ENCODE measurements around the gene CAPN2. TPM values are rescaled to one million over a fixed set of nuclear protein-coding genes. Genes with fewer than 3 reads are reported as not detected.

CAPN2 gene
- total RNA-seq, 1 donor from 2014 or later = 271 TPM

DNA sequence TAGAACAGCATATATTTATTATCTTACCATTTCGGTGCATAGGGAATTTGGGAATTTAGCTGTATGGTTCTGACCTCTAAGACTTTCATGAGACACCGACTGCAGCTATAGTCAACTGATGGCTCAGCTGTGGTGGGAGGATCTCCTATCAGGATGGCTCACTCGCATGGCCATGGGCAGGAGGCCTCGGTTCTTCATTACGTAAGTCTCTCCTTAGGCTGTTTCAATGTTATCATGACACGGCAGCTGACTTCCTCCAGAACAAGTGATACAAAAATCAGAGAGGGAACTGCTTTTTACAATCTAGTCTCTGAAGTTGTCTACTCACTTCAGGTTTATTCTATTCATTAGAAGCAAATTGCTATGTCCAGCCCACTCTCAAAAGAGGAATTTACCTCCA lies 33.5 kb upstream of the CAPN2 start:
- H3K27ac Mint-ChIP-seq (ENCODE audit: unreplicated experiment) = no peak overlapping the region
- peaks cover 13% of the 10 kb centered on the region for H3K9me3 Mint-ChIP-seq (ENCODE audit: unreplicated experiment)
- no peak for DNase-seq (ENCODE audit: extremely low spot score, unreplicated experiment)
- H3K27me3 Mint-ChIP-seq (ENCODE audit: unreplicated experiment) = peaks cover 30% of the 10 kb centered on the region
- H3K4me1 Mint-ChIP-seq (ENCODE audit: unreplicated experiment) = no peaks in the 10 kb centered on the region
- no peak overlapping the region for H3K4me3 Mint-ChIP-seq (ENCODE audit: unreplicated experiment)
- H3K36me3 Mint-ChIP-seq (ENCODE audit: unreplicated experiment) = no peaks in the 10 kb centered on the region
- TF ChIP-seq, protein P1, sequence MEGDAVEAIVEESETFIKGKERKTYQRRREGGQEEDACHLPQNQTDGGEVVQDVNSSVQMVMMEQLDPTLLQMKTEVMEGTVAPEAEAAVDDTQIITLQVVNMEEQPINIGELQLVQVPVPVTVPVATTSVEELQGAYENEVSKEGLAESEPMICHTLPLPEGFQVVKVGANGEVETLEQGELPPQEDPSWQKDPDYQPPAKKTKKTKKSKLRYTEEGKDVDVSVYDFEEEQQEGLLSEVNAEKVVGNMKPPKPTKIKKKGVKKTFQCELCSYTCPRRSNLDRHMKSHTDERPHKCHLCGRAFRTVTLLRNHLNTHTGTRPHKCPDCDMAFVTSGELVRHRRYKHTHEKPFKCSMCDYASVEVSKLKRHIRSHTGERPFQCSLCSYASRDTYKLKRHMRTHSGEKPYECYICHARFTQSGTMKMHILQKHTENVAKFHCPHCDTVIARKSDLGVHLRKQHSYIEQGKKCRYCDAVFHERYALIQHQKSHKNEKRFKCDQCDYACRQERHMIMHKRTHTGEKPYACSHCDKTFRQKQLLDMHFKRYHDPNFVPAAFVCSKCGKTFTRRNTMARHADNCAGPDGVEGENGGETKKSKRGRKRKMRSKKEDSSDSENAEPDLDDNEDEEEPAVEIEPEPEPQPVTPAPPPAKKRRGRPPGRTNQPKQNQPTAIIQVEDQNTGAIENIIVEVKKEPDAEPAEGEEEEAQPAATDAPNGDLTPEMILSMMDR (IDR thresholded peaks at IDR 0.05) = no peak

DNA sequence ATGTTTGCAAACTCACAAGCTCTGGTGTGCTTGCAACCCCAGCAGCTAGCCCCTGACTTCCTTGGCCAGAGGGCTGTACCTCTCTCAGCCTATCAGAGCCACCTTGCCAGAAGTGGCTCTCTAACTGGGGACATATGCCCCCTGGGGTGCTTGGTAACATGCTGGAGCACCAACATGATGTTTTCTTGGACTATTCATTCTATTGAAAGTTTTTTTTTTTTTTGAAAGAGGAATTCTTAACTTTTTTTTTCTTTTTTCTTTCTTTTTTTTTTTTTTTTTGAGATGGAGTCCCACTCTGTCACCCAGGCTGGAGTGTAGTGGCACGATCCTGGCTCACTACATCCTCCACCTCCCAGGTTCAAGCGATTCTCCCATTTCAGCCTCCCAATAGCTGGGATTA lies 32.2 kb upstream of the CAPN2 start:
- Mint-ChIP-seq H3K27ac (ENCODE audit: unreplicated experiment) (no peak overlapping the region), H3K36me3 (ENCODE audit: unreplicated experiment) (no peaks in the 10 kb centered on the region), H3K27me3 (ENCODE audit: unreplicated experiment) (peaks cover 38% of the 10 kb centered on the region), H3K4me3 (ENCODE audit: unreplicated experiment) (no peak overlapping the region), H3K4me1 (ENCODE audit: unreplicated experiment) (no peaks in the 10 kb centered on the region), H3K9me3 (ENCODE audit: unreplicated experiment) (peaks cover under 1% of the 10 kb centered on the region)
- TF ChIP-seq, protein P1 (IDR thresholded peaks at IDR 0.05) = no peak
- DNase-seq (ENCODE audit: extremely low spot score, unreplicated experiment) = no peak

DNA sequence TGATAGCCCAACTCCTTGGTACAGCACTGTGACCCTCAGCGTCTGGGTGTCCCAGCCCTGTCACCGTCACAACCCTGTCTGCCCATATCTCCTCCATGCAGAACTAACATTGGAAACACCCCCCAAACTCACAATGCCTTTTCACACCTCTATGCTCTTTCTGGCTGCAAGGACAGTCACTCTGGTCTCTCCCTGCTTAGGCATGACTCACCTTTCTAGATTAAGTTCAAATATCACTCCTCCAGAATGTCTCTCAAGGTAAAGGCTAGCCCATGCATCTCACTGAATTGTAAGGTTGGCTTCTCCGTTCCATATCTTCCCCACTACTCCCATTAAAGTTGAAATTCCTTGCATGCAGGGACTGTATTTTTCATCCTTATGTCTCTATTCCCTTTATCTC lies 29.8 kb upstream of the CAPN2 start:
- no peak overlapping the region for H3K4me3 Mint-ChIP-seq (ENCODE audit: unreplicated experiment)
- no peaks in the 10 kb centered on the region for H3K9me3 Mint-ChIP-seq (ENCODE audit: unreplicated experiment)
- H3K27me3 Mint-ChIP-seq (ENCODE audit: unreplicated experiment) = peaks cover 50% of the 10 kb centered on the region
- H3K4me1 Mint-ChIP-seq (ENCODE audit: unreplicated experiment) = no peaks in the 10 kb centered on the region
- DNase-seq (ENCODE audit: extremely low spot score, unreplicated experiment) = no peak
- H3K27ac Mint-ChIP-seq (ENCODE audit: unreplicated experiment) = no peak overlapping the region
- TF ChIP-seq, protein P1 (IDR thresholded peaks at IDR 0.05) = no peak
- no peaks in the 10 kb centered on the region for H3K36me3 Mint-ChIP-seq (ENCODE audit: unreplicated experiment)

DNA sequence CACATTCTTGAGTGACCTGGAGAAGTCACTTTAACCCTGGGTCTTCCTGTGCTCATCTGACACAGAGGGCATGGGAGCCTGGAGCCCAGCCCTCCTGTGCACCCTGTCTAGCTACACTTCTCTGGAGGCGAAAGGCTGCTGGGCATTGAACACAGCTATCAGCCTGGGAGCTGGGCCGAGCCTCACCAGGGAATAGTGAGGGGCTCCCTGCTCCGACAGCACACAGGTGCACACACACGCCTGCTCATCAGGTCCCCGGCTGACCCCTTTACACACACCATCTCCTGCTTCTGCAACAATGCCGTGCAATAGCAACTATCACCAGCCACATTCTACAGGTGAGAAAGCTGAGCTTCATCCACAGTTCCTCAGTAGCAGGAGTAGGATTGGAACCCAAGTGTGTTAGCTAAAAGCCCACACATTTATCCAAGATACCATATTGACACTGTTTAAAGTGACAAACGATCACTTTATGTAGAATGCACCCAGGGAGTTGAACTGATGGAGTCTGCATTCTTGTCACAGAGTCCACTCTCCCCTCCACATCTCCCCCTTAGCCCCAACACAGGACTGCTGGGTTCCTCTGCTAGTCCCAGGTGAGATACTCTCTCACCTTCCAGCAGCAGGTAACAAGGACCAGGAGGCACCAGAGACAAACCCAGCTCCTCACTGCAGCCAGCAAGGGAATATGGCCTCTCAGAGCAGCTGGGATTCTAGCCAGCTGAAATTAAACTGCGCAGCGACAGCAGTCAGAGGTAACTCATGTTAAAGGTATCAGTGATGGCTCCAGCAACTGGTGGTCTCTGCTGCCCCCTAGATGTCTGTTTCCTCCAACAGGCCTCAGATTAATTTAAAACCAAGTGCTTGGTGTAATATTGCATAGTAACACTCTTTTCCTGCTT lies 28.5 kb upstream of the CAPN2 start:
- Mint-ChIP-seq H3K4me1 (ENCODE audit: unreplicated experiment) (no peaks in the 10 kb centered on the region), H3K27me3 (ENCODE audit: unreplicated experiment) (peaks cover 53% of the 10 kb centered on the region), H3K9me3 (ENCODE audit: unreplicated experiment) (no peaks in the 10 kb centered on the region), H3K36me3 (ENCODE audit: unreplicated experiment) (no peaks in the 10 kb centered on the region), H3K4me3 (ENCODE audit: unreplicated experiment) (no peak overlapping the region), H3K27ac (ENCODE audit: unreplicated experiment) (no peak overlapping the region)
- no peak for DNase-seq (ENCODE audit: extremely low spot score, unreplicated experiment)
- TF ChIP-seq, protein P1 (IDR thresholded peaks at IDR 0.05) = peak; percentile 69

DNA sequence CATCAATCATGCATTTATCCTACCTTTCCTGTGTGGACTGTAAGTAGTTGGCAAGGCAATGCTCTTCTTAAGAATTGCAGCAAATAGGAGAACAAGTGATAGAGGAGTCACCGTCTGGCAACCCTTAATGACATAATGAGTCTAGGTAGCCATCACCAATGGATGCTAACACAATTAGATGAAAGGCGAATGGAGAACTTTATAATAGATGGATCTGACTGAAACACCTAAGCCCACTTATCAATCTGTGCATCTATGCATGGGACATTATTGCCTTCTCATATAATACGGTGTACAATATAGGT lies 27.9 kb upstream of the CAPN2 start:
- Mint-ChIP-seq H3K36me3 (ENCODE audit: unreplicated experiment) (no peaks in the 10 kb centered on the region), H3K27me3 (ENCODE audit: unreplicated experiment) (peaks cover 54% of the 10 kb centered on the region), H3K4me3 (ENCODE audit: unreplicated experiment) (no peak overlapping the region), H3K27ac (ENCODE audit: unreplicated experiment) (no peak overlapping the region), H3K9me3 (ENCODE audit: unreplicated experiment) (no peaks in the 10 kb centered on the region), H3K4me1 (ENCODE audit: unreplicated experiment) (no peaks in the 10 kb centered on the region)
- DNase-seq (ENCODE audit: extremely low spot score, unreplicated experiment) = no peak
- TF ChIP-seq, protein P1 (IDR thresholded peaks at IDR 0.05) = no peak

Data from osteocyte (in vitro differentiated cells).